T-helper 2 cell treated with Interferon-gamma antibody and Interleukin-4, amounts not matched to agents 5 μg/mL and 100 μg/mL, for 36 hours (primary cell): ENCODE results near the gene SMIM8.
A peak's percentile ranks its signal among the peaks of the same experiment; 100 is the strongest.
"Not testable (repeated sequence)": the region's sequence is repeated elsewhere in the genome, so short reads cannot be mapped to it uniquely, and the experiment has no call there.

Experiments
- DNase-seq: peaks from one replicate; pipeline ENCODE4 v3.0.0; 2021; ENCODE audit warnings: low spot score
- H3K27ac Mint-ChIP-seq: one replicate; pipeline ENCODE4 v1.8.0; 2021; ENCODE audit warnings: mild to moderate bottlenecking, mixed read lengths
- H3K27me3 Mint-ChIP-seq: one replicate; pipeline ENCODE4 v1.8.0; 2021; ENCODE audit warnings: low read depth, mixed read lengths
- H3K36me3 Mint-ChIP-seq: one replicate; pipeline ENCODE4 v1.8.0; 2021; ENCODE audit warnings: low read depth, mixed read lengths
- H3K4me1 Mint-ChIP-seq: one replicate; pipeline ENCODE4 v1.8.0; 2021; ENCODE audit warnings: low read depth, mixed read lengths
- H3K4me3 Mint-ChIP-seq: one replicate; pipeline ENCODE4 v1.8.0; 2022; ENCODE audit warnings: mild to moderate bottlenecking, moderate library complexity, mixed read lengths
- H3K9me3 Mint-ChIP-seq: one replicate; pipeline ENCODE4 v1.8.0; 2021; ENCODE audit warnings: mixed read lengths

SMIM8 gene

GRCh38 chr6:87322304-87323212 is at the start of gene SMIM8:
SMIM8 (plus strand) TSS chr6:87322588; CDS start chr6:87337032, 14,444 bp downstream.
- Mint-ChIP-seq H3K4me1 (peaks cover 10% of the 10 kb centered on the region), H3K27ac (peak within 1 kb of the TSS; percentile 87), H3K27me3 (no peaks in the 10 kb centered on the region), H3K36me3 (no peaks in the 10 kb centered on the region), H3K4me3 (peak within 1 kb of the TSS; percentile 95), H3K9me3 (peaks cover 3% of the 10 kb centered on the region)
- peak; percentile 87 for DNase-seq

GRCh38 chr6:87274660-87275274 is 47.6 kb upstream of the SMIM8 start:
- Mint-ChIP-seq H3K27me3 (peaks cover 5% of the 10 kb centered on the region), H3K4me3 (no peak overlapping the region), H3K4me1 (peaks cover 2% of the 10 kb centered on the region), H3K27ac (no peak overlapping the region), H3K9me3 (no peaks in the 10 kb centered on the region), H3K36me3 (no peaks in the 10 kb centered on the region)
- DNase-seq: no peak

GRCh38 chr6:87276624-87277023 is 45.8 kb upstream of the SMIM8 start:
- Mint-ChIP-seq H3K27me3 (peaks cover 5% of the 10 kb centered on the region), H3K36me3 (no peaks in the 10 kb centered on the region), H3K4me1 (peaks cover 2% of the 10 kb centered on the region), H3K4me3 (no peak overlapping the region), H3K9me3 (no peaks in the 10 kb centered on the region), H3K27ac (no peak overlapping the region)
- DNase-seq: no peak

GRCh38 chr6:87277123-87277522 is 45.3 kb upstream of the SMIM8 start:
- H3K36me3 Mint-ChIP-seq: no peaks in the 10 kb centered on the region
- peaks cover 5% of the 10 kb centered on the region for H3K27me3 Mint-ChIP-seq
- DNase-seq: no peak
- H3K4me3 Mint-ChIP-seq: no peak overlapping the region
- H3K9me3 Mint-ChIP-seq: no peaks in the 10 kb centered on the region
- no peak overlapping the region for H3K27ac Mint-ChIP-seq
- H3K4me1 Mint-ChIP-seq: peaks cover 2% of the 10 kb centered on the region

GRCh38 chr6:87279196-87279595 is 43.2 kb upstream of the SMIM8 start:
- Mint-ChIP-seq H3K27me3 (peaks cover 6% of the 10 kb centered on the region), H3K9me3 (no peaks in the 10 kb centered on the region), H3K4me3 (no peak overlapping the region), H3K4me1 (peaks cover 2% of the 10 kb centered on the region), H3K36me3 (no peaks in the 10 kb centered on the region), H3K27ac (no peak overlapping the region)
- DNase-seq: no peak

- Mint-ChIP-seq H3K36me3 (no peaks in the 10 kb centered on the region), H3K4me3 (no peak overlapping the region), H3K27me3 (peaks cover 18% of the 10 kb centered on the region), H3K4me1 (peaks cover 2% of the 10 kb centered on the region), H3K9me3 (no peaks in the 10 kb centered on the region), H3K27ac (no peak overlapping the region)
- no peak for DNase-seq
Observed at GRCh38 chr6:87281426-87281825, 41.0 kb upstream of the SMIM8 start.

- Mint-ChIP-seq H3K4me3 (no peak overlapping the region), H3K27me3 (peaks cover 22% of the 10 kb centered on the region), H3K9me3 (no peaks in the 10 kb centered on the region), H3K36me3 (no peaks in the 10 kb centered on the region), H3K27ac (no peak overlapping the region), H3K4me1 (peaks cover 2% of the 10 kb centered on the region)
- no peak for DNase-seq
Observed at GRCh38 chr6:87282743-87283142, 39.6 kb upstream of the SMIM8 start.

GRCh38 chr6:87283461-87283860 is 38.9 kb upstream of the SMIM8 start:
- peaks cover 2% of the 10 kb centered on the region for H3K4me1 Mint-ChIP-seq
- H3K27ac Mint-ChIP-seq: no peak overlapping the region
- no peak for DNase-seq
- H3K9me3 Mint-ChIP-seq: no peaks in the 10 kb centered on the region
- peaks cover 24% of the 10 kb centered on the region for H3K27me3 Mint-ChIP-seq
- H3K4me3 Mint-ChIP-seq: no peak overlapping the region
- H3K36me3 Mint-ChIP-seq: no peaks in the 10 kb centered on the region

GRCh38 chr6:87287251-87287650 is 35.1 kb upstream of the SMIM8 start:
- H3K4me1 Mint-ChIP-seq: no peaks in the 10 kb centered on the region
- H3K36me3 Mint-ChIP-seq: no peaks in the 10 kb centered on the region

GRCh38 chr6:87289571-87289970 is 32.8 kb upstream of the SMIM8 start:
- Mint-ChIP-seq H3K36me3 (no peaks in the 10 kb centered on the region), H3K9me3 (no peaks in the 10 kb centered on the region), H3K27me3 (peaks cover 28% of the 10 kb centered on the region), H3K4me1 (no peaks in the 10 kb centered on the region), H3K4me3 (no peak overlapping the region), H3K27ac (no peak overlapping the region)
- no peak for DNase-seq

More at GRCh38 chr6:87287251-87287650, 35.1 kb upstream of the SMIM8 start:
- no peak for DNase-seq
- no peak overlapping the region for H3K27ac Mint-ChIP-seq
- no peaks in the 10 kb centered on the region for H3K9me3 Mint-ChIP-seq
- peaks cover 27% of the 10 kb centered on the region for H3K27me3 Mint-ChIP-seq
- no peak overlapping the region for H3K4me3 Mint-ChIP-seq

GRCh38 chr6:87291883-87292282 is 30.5 kb upstream of the SMIM8 start:
- no peak for DNase-seq
- Mint-ChIP-seq H3K9me3 (no peaks in the 10 kb centered on the region), H3K36me3 (no peaks in the 10 kb centered on the region), H3K27me3 (peaks cover 19% of the 10 kb centered on the region), H3K27ac (no peak overlapping the region), H3K4me1 (no peaks in the 10 kb centered on the region), H3K4me3 (no peak overlapping the region)

GRCh38 chr6:87293526-87293925 is 28.9 kb upstream of the SMIM8 start:
- no peak overlapping the region for H3K27ac Mint-ChIP-seq
- DNase-seq: no peak
- no peak overlapping the region for H3K4me3 Mint-ChIP-seq
- H3K36me3 Mint-ChIP-seq: no peaks in the 10 kb centered on the region
- H3K4me1 Mint-ChIP-seq: no peaks in the 10 kb centered on the region
- H3K27me3 Mint-ChIP-seq: peaks cover 23% of the 10 kb centered on the region
- H3K9me3 Mint-ChIP-seq: no peaks in the 10 kb centered on the region

- no peak for DNase-seq
Observed at GRCh38 chr6:87297119-87297518, 25.3 kb upstream of the SMIM8 start.

GRCh38 chr6:87301277-87301676 is 21.1 kb upstream of the SMIM8 start:
- H3K9me3 Mint-ChIP-seq, H3K4me1 Mint-ChIP-seq, H3K4me3 Mint-ChIP-seq, H3K36me3 Mint-ChIP-seq, H3K27ac Mint-ChIP-seq, DNase-seq: not testable (repeated sequence)
- peaks cover 18% of the 10 kb centered on the region for H3K27me3 Mint-ChIP-seq

More at GRCh38 chr6:87297119-87297518, 25.3 kb upstream of the SMIM8 start:
- Mint-ChIP-seq H3K9me3 (no peaks in the 10 kb centered on the region), H3K27me3 (peaks cover 18% of the 10 kb centered on the region), H3K27ac (no peak overlapping the region), H3K4me1 (no peaks in the 10 kb centered on the region), H3K36me3 (no peaks in the 10 kb centered on the region), H3K4me3 (no peak overlapping the region)
